Measurements from ENCODE around the gene SOX9. TPM values are rescaled to one million over a fixed set of nuclear protein-coding genes. Genes with fewer than 3 reads are reported as not detected.

SOX9 gene
- 12.7 and 12.9 TPM in 2 replicates for total RNA-seq

DNA sequence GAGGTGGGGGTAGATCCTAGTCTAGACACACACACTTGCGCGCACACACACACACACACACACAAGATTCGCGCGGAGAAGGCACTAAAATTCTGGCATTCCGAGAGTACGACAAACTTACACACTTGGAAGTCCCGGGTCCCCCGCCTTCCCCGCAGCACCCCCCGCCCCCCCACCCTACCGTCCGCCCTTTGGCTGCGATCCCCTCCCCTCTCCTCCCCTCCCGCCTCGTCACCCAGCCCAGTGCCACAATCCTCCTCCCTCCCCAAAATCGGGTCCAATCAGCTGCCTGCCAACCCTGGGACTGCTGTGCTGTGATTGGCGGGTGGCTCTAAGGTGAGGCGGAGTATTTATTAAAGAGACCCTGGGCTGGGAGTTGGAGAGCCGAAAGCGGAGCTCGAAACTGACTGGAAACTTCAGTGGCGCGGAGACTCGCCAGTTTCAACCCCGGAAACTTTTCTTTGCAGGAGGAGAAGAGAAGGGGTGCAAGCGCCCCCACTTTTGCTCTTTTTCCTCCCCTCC lies at the start of gene SOX9:
TSS of gene SOX9 (plus strand) at position 379 of the 522 bp plus-strand sequence. CDS start 372 bp downstream, outside the sequence.

All from smooth muscle cell of trachea (primary cell).